ENCODE measurements around the gene OR2T34.
"Not testable (repeated sequence)": the region's sequence is repeated elsewhere in the genome, so short reads cannot be mapped to it uniquely, and the experiment has no call there.

Gene OR2T34

GRCh38 chr1:248574657-248575056 lies at the start of gene OR2T34:
Gene OR2T34 (minus strand): TSS chr1:248574757. CDS start chr1:248574757, 0 bp downstream.
- DNase-seq (ENCODE audit: low read depth in 2 of 2): not testable (repeated sequence)

GRCh38 chr1:248622570-248623001 lies 48.0 kb upstream of the OR2T34 start:
- no peak for DNase-seq (ENCODE audit: low read depth in 2 of 2)

- DNase-seq (ENCODE audit: low read depth in 2 of 2): no peak
Measured at GRCh38 chr1:248621770-248622169, 47.2 kb upstream of the OR2T34 start.

DNA sequence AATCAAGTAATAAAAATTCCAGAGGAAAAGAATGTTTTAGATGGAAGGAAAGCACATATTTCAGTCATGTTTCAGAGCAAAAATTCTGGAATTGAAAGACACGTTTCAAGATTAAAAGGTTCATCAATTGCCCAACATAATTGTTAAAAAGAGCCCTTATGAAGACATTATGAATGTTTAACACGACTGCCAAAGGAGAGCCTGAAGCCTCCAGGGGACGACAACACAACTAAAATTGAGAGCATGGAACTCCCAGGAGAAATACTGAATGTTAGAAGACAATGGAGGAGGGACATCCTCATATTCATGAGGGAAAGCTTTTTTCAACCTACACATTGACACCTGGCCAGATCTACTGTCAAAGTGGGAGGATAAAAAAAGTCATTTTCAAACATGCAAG lies 44.3 kb upstream of the OR2T34 start:
- DNase-seq (ENCODE audit: low read depth in 2 of 2): peak; percentile 21 to 27

- DNase-seq (ENCODE audit: low read depth in 2 of 2): no peak
Measured at GRCh38 chr1:248618119-248618518, 43.6 kb upstream of the OR2T34 start.

- DNase-seq (ENCODE audit: low read depth in 2 of 2): no peak
Measured at GRCh38 chr1:248613742-248614141, 39.2 kb upstream of the OR2T34 start.

- peak; percentile 13 to 21 for DNase-seq (ENCODE audit: low read depth in 2 of 2)
Measured at GRCh38 chr1:248611883-248612414, 37.4 kb upstream of the OR2T34 start.

DNA sequence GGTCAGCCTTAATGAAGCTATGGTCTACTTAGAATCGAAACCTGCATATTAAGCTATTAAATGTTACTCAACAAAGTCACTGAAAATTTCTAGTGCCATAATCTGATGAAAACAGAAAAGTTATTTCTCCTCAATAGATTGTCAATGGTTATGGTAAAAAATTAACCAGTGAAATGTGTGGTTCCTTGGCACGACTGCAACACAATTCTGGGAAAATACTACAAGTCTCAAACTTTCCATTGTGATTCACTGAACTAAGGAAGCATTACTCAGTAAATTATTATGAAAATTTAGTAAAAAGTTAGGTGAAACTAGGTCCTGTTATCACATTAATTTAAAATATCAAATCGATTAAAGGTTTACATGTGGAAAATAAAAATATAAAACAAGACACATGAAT lies 35.7 kb upstream of the OR2T34 start:
- DNase-seq (ENCODE audit: low read depth in 2 of 2): no peak

- DNase-seq (ENCODE audit: low read depth in 2 of 2): no peak
Measured at GRCh38 chr1:248599396-248599795, 24.8 kb upstream of the OR2T34 start.

GRCh38 chr1:248597589-248597988 lies 23.0 kb upstream of the OR2T34 start, which contains the start of gene OR2T10:
Gene OR2T10 (minus strand): TSS chr1:248597700. CDS start chr1:248593768, 3,932 bp downstream.
- no peak for DNase-seq (ENCODE audit: low read depth in 2 of 2)

- no peak for DNase-seq (ENCODE audit: low read depth in 2 of 2)
Measured at GRCh38 chr1:248596615-248597014, 22.1 kb upstream of the OR2T34 start.

- no peak for DNase-seq (ENCODE audit: low read depth in 2 of 2)
Measured at GRCh38 chr1:248593226-248593625, 18.7 kb upstream of the OR2T34 start.

- no peak for DNase-seq (ENCODE audit: low read depth in 2 of 2)
Measured at GRCh38 chr1:248592655-248593054, 18.1 kb upstream of the OR2T34 start.

DNA sequence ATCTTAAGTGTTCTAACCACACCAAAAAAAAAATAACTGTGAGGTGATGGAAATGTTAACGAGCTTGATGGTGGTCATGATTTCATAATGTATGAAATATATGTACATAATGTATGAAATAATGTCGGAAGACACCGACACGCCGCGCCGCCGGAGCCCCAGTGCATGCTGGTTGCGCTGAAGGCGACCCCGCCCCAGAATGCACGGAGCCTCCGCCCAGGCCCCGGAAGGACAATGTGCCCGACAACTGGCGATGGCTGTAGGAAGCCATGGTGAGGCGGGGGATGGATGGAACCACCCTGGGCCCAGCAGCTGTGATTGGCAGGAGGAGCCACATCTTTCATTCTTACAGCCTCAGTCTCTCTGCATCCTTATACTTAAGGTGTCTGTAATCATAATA lies 15.5 kb upstream of the OR2T34 start:
- no peak for DNase-seq (ENCODE audit: low read depth in 2 of 2)

- DNase-seq (ENCODE audit: low read depth in 2 of 2): no peak
Measured at GRCh38 chr1:248589334-248589733, 14.8 kb upstream of the OR2T34 start.

GRCh38 chr1:248585266-248585665 lies 10.7 kb upstream of the OR2T34 start:
- no peak for DNase-seq (ENCODE audit: low read depth in 2 of 2)

DNA sequence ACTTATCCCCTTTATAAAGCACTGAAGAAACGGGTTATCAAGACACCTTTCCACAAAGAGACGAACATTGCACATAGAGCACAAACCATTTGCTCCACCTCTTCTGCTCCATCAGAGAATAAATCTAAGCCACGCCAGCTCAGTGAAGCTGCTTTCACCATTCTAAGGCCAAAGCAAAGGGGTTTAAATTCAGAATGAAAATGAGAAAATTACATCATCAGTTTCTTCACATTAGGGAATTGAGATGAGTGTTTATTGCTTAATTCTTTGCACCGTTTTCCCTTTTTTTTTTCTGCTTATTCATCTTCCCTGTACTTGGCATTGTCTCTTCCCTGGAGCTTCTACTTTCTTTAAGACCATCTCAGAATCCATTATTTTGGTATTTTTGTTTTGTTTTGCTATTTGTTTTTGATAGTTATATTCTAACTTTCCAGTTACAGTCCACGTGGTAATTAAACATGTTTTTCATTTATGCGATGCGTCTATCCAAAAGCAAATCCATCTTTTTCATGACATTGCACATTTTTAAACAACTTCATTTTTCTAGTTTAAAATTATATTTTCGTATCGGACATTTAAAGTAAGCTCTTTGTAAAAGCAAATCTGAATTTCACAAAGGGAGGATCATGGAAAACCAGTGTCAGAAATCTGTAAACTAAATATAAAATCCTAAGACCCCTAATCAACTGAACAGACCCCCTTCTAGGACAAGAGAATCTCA lies 1.9 kb upstream of the OR2T34 start:
- no peak for DNase-seq (ENCODE audit: low read depth in 2 of 2)

DNA sequence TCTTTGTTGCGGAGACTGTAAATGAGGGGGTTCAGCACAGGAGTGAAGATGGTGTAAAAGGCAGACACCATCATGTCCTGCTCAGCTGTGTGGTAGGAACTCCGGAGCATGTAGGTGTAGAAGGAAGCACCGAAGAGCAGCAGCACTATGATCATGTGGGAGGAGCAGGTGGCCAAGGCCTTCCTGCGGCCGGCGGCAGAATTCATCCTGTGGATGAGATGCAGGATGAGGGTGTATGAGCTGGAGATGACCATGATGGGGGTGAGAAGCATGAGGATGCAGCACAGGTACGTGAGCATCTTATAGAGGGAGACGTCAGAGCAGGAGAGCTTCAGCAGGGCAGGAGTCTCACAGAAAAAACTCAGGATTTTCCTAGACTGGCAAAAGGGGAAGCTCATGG lies 701 bp downstream of the OR2T34 start:
- DNase-seq (ENCODE audit: low read depth in 2 of 2): not testable (repeated sequence)

DNA sequence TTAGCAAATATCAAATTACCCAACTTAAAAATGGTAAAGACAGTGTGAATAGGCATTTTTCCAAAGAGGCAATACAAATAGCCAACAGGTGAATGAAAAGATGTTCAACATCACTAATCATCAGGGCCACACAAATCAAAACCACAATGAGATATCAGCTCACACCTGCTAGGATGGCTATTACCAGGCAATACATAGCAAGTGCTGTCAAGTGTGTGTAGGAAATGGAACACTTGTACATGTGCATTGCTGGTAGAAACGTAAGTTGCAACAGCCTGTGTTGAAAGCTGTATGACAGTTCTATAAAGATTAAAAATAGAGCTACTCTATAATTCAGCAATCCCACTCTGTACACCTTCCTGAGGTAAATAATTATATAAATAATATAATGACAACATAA lies 2.5 kb downstream of the OR2T34 start:
- DNase-seq (ENCODE audit: low read depth in 2 of 2): not testable (repeated sequence)

- DNase-seq (ENCODE audit: low read depth in 2 of 2): not testable (repeated sequence)
Measured at GRCh38 chr1:248570811-248571210, 3.7 kb downstream of the OR2T34 start.

GRCh38 chr1:248569049-248569448 lies 5.5 kb downstream of the OR2T34 start:
- DNase-seq (ENCODE audit: low read depth in 2 of 2): not testable (repeated sequence)

DNA sequence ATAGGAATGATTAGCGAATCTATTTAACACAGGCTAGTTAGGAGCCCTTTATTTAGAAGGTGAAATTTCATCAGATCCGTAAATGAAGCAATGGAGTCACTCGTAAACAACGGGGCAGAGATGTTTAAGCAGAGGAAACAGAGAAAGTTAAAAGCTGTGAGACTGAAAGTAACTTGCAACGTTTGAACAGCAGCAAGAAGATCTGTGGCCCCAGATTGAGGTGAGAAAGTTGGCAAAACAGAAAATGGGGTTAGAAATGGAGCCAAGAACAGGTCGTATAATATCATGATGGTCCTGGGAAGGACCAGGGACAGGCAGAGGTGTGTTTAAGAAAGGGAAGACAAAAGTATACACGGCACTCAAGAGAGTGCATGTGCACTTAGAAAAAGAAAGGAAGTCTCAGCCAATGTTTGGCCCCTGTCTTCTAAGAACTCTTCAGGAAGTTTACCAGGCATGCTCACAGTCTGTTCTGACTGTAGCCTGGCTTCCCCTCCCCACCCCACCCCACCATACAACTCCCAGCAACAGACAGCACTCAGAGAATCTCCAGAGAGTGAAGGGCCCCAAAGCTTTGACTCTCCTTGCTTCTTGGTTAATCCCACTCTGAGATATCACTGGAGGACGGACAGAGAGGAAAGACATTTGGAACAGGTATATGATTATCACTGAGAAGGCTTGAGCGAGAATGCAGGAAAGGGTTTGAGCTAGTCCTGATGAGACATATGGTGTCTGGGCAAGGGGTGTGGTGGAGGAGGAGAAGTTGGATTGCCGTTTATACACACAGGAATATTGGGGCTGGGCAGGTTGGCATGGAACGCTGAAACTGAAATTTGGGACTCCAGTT lies 8.8 kb downstream of the OR2T34 start:
- DNase-seq (ENCODE audit: low read depth in 2 of 2): not testable (repeated sequence)

GRCh38 chr1:248562672-248563071 lies 11.9 kb downstream of the OR2T34 start, which contains the start of gene OR2T29:
Gene OR2T29 (minus strand): TSS chr1:248562772. CDS start chr1:248559491, 3,281 bp downstream.
- not testable (repeated sequence) for DNase-seq (ENCODE audit: low read depth in 2 of 2)

Data from stimulated activated CD8-positive, alpha-beta memory T cell treated with anti-CD3 and anti-CD28 coated beads, Interleukin-15, amount 100 ng/mL, for 48 hours (primary cell).